HEK293T (cell line): ENCODE measurements around the gene C16orf89.

ENCODE experiments used
- ARNT ChIP-seq: fragments of 450-650 bp; IDR thresholded peaks from 2 replicates; pipeline ENCODE4 v1.6.1; 2017; ENCODE audit warnings: mild to moderate bottlenecking
- BHLHE40 ChIP-seq: fragments of 450-650 bp; IDR thresholded peaks from 2 replicates; pipeline ENCODE4 v1.6.1; 2016; ENCODE audit warnings: mild to moderate bottlenecking, moderate library complexity, borderline replicate concordance
- CTBP1 ChIP-seq: fragments of 450-650 bp; IDR thresholded peaks from 2 replicates; pipeline ENCODE4 v1.6.1; 2016; ENCODE audit warnings: borderline replicate concordance
- FOXA1 ChIP-seq: fragments of 450-650 bp; IDR thresholded peaks from 2 replicates; pipeline ENCODE4 v1.6.1; 2016; ENCODE audit warnings: mild to moderate bottlenecking
- HDGF ChIP-seq: fragments of 450-650 bp; IDR thresholded peaks from 2 replicates; pipeline ENCODE4 v1.6.1; 2017; ENCODE audit warnings: antibody characterized with exemption, borderline replicate concordance
- L3MBTL2 ChIP-seq: fragments of 450-650 bp; conservative IDR thresholded peaks from 2 replicates; pipeline ENCODE4 v1.6.1; 2016; ENCODE audit warnings: mild to moderate bottlenecking
- LEF1 ChIP-seq: fragments of 450-650 bp; IDR thresholded peaks from 2 replicates; pipeline ENCODE4 v1.6.1; 2017; ENCODE audit warnings: mild to moderate bottlenecking, borderline replicate concordance
- NFRKB ChIP-seq: fragments of 450-650 bp; IDR thresholded peaks from 2 replicates; pipeline ENCODE4 v1.6.1; 2016; ENCODE audit warnings: mild to moderate bottlenecking, moderate library complexity
- SUZ12 ChIP-seq: fragments of 450-650 bp; IDR thresholded peaks from 2 replicates; pipeline ENCODE4 v1.6.1; 2016; ENCODE audit warnings: mild to moderate bottlenecking
- TARDBP ChIP-seq: fragments of 450-650 bp; IDR thresholded peaks from 2 replicates; pipeline ENCODE4 v1.6.1; 2016
- ZNF384 ChIP-seq: fragments of 450-650 bp; IDR thresholded peaks from 2 replicates; pipeline ENCODE4 v1.6.1; 2016

GRCh38 chr16:5034167-5034523, 31.6 kb downstream of the C16orf89 start:
- TF ChIP-seq FOXA1 (no peak), TARDBP (no peak), LEF1 (no peak), ARNT (no peak), L3MBTL2 (no peak), BHLHE40 (no peak), ZNF384 (no peak), CTBP1 (no peak), NFRKB (no peak), HDGF (no peak), SUZ12 (no peak)
